NK-92 (cell line): ENCODE results near the gene MTMR12.
"Not testable (repeated sequence)": the region's sequence is repeated elsewhere in the genome, so short reads cannot be mapped to it uniquely, and the experiment has no call there.

Experiments used
- DNase-seq: peaks from one replicate; lab custom pipeline; 2025; ENCODE audit not compliant: unreplicated experiment; lab: John Stamatoyannopoulos, UW

Gene MTMR12

GRCh38 chr5:32298059-32298415 is 14.7 kb downstream of the MTMR12 start:
- DNase-seq, result no peak

- DNase-seq, result no peak
These were observed 15.3 kb downstream of the MTMR12 start for GRCh38 chr5:32297181-32298058.

DNA sequence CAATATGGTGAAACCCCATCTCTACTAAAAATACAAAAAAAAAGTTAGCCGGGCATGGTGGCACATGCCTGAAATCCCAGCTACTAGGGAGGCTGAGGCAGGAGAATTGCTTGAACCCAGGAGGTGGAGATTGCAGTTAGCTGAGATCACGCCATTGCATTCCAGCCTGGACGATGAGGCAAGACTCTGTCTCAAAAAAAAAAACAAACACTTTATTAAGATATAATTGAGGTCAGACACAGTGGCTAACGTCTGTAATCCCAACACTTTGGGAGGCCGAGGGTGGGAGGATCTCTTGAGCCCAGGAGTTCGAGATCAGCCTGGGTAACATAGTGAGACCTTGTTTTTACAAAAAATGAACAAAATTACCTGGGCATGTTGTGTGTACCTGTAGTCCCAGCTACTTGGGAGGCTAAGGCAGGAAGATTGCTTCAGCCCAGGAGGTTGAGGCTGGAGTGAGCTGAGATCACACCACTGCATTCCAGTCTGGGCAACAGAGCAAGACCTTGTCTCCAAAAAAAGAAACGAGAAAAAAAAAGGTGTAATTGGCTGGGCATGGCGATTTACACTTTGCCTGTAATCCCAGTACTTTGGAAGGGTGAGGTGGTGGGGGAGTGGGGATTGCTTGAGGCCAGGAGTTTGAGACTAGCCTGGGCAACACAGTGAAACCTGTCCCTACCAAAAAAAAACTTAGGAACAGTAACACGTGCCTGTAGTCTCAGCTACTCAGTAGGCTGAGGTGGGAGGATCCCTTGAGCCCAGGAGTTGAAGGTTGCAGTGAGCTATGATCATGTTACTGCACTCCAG is 16.6 kb downstream of the MTMR12 start:
- not testable (repeated sequence) for DNase-seq

GRCh38 chr5:32291591-32291990 is 21.1 kb downstream of the MTMR12 start:
- DNase-seq, result no peak

- DNase-seq, result no peak
These were observed 21.8 kb downstream of the MTMR12 start for GRCh38 chr5:32290922-32291321.

DNA sequence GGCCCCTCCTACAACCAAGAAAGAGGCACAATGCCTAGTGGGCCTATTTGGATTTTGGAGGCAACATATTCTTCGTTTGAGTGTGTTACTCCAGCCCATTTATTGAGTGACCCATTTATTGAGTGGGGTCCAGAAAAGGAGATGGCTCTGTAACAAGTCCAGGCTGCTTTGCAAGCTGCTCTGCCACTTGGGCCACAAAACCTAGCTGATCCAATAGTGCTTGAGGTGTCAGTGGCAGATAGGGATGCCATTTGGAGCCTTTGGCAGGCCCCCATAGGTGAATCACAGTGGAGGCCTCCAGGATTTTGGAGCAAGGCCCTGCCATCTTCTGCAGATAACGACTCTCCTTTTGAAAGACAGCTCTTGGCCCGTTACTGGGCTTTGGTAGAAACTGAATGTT is 22.2 kb downstream of the MTMR12 start:
- not testable (repeated sequence) for DNase-seq

- DNase-seq, result not testable (repeated sequence)
These were observed 22.8 kb downstream of the MTMR12 start for GRCh38 chr5:32289986-32290385.

GRCh38 chr5:32288135-32288534 is 24.6 kb downstream of the MTMR12 start:
- not testable (repeated sequence) for DNase-seq

- not testable (repeated sequence) for DNase-seq
These were observed 25.2 kb downstream of the MTMR12 start for GRCh38 chr5:32287525-32287924.

GRCh38 chr5:32285510-32286138 is 27.1 kb downstream of the MTMR12 start:
- DNase-seq, result no peak

GRCh38 chr5:32283539-32284377 is 29.0 kb downstream of the MTMR12 start:
- DNase-seq, result no peak

DNA sequence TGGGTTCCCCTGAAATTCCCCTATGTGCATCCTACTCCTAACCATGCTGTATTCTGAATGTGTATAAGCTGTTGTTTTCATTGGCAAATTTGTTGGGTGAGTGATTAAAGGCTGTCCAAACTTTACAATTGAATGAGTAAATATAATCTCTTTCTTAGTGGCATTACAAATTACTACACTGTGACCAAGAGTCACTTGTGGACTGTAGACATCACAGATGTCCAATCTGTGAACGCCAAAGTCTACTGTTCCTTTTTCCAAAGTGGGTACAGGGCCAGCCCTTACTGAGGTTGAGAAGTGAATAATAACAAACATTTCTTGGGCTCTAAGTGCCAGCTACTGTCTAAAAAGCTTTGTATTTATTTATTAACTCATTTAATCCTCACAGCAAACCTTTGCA is 29.7 kb downstream of the MTMR12 start:
- no peak for DNase-seq

GRCh38 chr5:32282633-32283032 is 30.1 kb downstream of the MTMR12 start:
- no peak for DNase-seq

- not testable (repeated sequence) for DNase-seq
These were observed 31.2 kb downstream of the MTMR12 start for GRCh38 chr5:32281378-32282133.

- DNase-seq, result no peak
These were observed 32.1 kb downstream of the MTMR12 start for GRCh38 chr5:32280656-32281081.

DNA sequence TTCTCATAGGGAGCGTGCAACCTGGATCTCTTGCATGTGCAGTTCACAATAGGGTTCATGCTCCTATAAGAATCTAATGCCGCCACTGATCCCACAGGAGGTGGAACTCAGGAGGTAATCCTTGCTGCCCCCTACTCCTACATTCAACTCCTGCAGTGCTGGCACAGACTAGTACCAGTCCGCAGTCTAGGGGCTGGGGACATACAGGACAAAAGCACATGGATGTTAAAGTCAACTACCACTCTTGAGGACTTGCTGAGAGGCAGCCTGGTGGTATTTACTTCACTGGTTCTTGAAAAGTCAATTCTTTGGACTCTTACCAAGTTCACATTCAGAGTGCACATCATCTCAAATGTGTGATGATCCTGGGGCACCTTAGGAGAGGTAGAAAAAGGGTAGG is 33.0 kb downstream of the MTMR12 start:
- DNase-seq, result no peak

DNA sequence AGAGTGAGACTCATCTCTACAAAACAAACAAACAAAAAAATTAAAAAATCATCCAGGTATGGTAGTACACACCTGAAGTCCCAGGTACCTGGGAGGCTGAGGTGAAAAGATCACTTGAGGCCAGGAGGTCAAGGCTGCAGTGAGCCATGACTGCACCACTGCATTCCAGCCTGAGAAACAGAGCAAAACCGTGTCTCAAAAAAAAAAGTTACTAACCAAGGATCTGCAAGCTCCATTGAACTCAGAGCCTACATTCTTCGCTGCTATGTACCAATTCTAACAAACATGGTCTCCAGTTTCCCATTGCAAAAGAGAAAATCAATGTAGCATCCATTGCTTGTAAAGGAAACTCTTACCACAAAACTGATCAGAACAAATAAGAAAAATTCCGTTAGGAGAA is 33.5 kb downstream of the MTMR12 start:
- no peak for DNase-seq

- no peak for DNase-seq
These were observed 34.3 kb downstream of the MTMR12 start for GRCh38 chr5:32278406-32278805.

DNA sequence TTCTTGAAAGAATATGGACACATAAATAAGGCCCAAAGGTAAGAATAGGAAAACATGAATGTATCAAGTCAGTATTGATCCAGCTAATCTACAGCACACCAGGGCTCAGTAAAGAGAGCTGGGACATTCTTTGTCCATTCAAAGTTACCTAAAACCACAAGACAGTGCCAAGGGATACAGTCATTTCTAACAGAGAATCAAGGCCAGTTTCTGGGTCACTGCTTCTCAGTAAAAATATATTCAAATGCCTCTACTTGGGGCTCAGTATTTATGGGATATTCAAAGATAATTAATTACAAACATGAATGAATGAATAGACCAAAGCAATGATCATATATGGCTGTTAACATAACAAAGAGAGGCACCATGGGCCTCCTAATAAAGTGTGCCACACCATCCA is 34.9 kb downstream of the MTMR12 start:
- no peak for DNase-seq
